Astrocyte of the spinal cord (primary cell): ENCODE results near the gene TBC1D22A.

Experiments used
- DNase-seq: peaks from one replicate; pipeline ENCODE4 v3.0.0; 2011; ENCODE audit warnings: low read depth, low spot score
- H3K4me3 ChIP-seq: 2 replicates; pipeline ENCODE4 v1.5.1; 2011; ENCODE audit warnings: low read depth, mild to moderate bottlenecking, low read length, moderate library complexity
- in situ Hi-C: cut with HindIII; loops from 2 replicates; pipeline ENCODE4 v1.10.0; 2017; ENCODE audit warnings: low sequenced_read_pairs
- TF ChIP-seq, protein P1 (sequence below): IDR thresholded peaks from 2 replicates; pipeline ENCODE4 v1.5.1; 2012; ENCODE audit warnings: low read depth, mild to moderate bottlenecking, low read length, inconsistent platforms

TBC1D22A gene

DNA sequence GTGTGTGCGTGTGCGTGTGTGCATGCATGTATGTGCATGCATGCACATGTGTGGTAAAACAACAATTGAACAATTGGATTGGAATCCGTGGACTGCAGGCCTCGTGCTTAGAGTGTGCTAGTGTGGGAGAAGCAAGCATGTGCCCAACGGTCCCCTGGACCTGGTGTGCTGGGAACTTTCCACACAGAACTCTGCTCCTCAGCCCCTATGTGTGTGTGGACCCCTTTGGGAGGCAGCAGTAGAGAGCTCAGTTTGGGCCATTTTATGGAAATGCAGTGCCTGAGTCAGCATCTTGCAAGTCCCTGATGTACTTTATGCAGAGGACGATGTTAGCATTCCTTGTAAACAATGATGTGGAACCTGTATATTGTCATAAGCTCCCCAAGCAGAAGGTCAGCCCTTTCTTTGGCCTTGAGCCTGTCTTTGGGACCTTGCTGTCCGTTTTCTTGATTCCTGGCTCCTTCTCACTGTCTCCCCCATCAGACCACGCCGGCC lies 167.3 kb downstream of the TBC1D22A start:
- TF ChIP-seq, protein P1, sequence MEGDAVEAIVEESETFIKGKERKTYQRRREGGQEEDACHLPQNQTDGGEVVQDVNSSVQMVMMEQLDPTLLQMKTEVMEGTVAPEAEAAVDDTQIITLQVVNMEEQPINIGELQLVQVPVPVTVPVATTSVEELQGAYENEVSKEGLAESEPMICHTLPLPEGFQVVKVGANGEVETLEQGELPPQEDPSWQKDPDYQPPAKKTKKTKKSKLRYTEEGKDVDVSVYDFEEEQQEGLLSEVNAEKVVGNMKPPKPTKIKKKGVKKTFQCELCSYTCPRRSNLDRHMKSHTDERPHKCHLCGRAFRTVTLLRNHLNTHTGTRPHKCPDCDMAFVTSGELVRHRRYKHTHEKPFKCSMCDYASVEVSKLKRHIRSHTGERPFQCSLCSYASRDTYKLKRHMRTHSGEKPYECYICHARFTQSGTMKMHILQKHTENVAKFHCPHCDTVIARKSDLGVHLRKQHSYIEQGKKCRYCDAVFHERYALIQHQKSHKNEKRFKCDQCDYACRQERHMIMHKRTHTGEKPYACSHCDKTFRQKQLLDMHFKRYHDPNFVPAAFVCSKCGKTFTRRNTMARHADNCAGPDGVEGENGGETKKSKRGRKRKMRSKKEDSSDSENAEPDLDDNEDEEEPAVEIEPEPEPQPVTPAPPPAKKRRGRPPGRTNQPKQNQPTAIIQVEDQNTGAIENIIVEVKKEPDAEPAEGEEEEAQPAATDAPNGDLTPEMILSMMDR = no peak
- no peak overlapping the region for H3K4me3 ChIP-seq
- DNase-seq = no peak
- in situ Hi-C loops = no loop called here

DNA sequence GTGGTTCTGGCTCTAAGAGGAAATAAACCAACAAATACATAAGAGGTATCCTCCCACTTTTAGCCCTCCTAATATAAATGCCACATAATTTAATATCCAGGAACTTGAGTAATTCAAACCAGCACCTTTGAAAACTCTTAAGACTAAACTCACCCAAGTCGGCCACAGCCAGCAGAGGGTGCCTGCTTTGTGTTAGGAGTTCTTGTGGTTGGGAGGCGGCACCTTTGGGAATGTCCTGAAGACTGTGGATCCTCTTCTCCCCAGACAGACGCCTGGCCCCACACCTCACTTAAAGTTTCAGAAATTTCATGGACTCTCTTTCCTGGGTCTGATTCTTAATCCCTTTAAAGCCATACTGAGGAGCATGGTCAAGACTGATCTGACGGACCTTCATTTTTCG lies 169.0 kb downstream of the TBC1D22A start:
- DNase-seq = peak; percentile 24
- no peak overlapping the region for H3K4me3 ChIP-seq
- TF ChIP-seq, protein P1 = peak; percentile 32
- in situ Hi-C loops = no loop called here

DNA sequence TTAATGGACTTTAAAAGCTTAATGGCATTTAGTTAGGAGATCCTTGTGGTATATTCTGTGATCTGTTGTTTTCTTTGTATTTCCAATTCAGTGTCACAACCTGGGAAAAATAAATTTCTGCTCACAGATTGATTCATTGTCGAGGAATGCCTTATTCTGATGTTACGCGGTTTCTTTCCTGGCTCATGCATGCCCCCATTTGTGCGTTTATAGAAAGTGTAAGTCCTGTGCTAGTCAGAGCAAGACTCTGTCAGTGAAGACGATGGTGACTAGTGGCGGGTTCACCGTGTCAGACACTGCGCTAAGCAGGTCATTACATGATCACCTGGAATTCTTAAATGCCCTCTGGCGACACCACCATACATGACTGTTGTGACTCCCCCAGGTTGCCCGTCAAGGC lies 169.4 kb downstream of the TBC1D22A start:
- H3K4me3 ChIP-seq = no peak overlapping the region
- DNase-seq = peak; percentile 50
- in situ Hi-C loops = no loop called here

DNA sequence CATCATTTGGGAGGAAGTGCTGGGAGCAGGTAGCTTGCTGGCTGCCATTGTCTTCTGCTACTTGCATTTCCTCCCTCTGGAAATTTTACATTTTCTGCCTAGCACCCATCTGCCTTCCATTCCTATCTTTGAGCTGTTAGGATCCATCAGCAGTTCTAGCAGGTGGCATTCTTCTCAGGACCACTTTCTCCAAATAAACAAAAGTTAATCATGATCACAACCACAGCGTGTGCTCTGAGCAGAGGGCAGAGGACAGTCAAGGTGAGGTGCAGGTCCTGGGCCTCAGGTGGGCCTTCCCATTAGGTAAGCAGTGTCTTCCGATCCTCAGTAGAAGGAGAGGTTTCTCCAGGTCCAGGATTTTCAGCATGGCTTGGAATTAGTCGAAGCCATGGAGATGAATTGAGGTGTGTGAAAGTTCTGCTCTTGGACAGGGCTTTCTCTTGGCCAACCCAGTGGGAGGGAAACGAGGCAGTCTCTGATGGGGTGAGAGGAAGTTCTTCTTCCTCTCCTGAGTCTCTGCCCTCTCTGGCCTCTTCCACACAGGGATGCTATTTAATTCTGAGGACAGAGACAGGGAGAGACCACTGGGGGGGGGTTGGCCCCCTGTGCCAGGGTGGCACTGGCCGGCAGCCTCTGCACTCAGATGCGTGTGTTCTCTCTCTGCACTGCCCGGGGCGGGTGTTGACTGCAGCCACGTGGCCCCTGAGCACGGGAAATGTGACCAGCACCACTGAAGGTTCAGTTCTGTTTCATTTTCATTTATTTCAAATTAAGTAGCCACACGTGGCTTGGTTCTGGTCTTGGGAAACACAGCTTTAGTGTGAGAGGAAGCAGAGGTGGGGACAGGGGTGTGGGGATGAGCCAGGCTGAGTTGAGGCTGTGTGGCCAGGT lies 170.8 kb downstream of the TBC1D22A start:
- in situ Hi-C loops = no loop called here
- TF ChIP-seq, protein P1 = no peak
- H3K4me3 ChIP-seq = no peak overlapping the region
- DNase-seq = no peak

More for the DNA sequence above, 169.4 kb downstream of the TBC1D22A start:
- TF ChIP-seq, protein P1 = no peak

DNA sequence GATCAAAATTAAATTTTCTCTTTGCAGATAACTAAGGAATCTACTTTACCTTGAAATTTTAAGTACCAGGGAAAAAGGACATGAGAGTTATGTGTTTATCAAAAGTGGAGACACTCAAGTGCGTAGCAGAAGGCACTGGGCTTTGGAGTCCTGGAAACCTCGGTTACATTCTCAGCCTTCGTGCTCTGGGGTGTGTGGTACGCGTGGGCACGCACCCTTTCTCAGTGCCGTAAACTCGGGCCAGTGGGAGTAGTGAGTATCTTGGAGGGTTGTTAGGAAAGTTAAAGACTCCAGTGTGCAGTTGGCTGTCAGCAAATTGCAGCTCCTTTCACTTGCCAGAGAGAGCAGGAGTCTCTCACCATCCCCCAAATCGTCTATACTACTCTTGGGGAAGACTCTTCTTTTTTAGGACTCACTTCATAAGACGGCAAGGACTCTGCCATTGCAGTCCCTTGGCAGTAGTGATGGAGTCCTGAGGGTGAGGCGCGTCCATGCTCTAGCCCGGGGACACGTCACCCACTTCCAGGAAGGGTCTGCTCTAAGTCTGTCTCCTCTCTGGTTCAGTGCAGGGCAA lies 171.8 kb downstream of the TBC1D22A start:
- in situ Hi-C loops = no loop called here
- no peak for DNase-seq
- TF ChIP-seq, protein P1 = no peak
- no peak overlapping the region for H3K4me3 ChIP-seq

DNA sequence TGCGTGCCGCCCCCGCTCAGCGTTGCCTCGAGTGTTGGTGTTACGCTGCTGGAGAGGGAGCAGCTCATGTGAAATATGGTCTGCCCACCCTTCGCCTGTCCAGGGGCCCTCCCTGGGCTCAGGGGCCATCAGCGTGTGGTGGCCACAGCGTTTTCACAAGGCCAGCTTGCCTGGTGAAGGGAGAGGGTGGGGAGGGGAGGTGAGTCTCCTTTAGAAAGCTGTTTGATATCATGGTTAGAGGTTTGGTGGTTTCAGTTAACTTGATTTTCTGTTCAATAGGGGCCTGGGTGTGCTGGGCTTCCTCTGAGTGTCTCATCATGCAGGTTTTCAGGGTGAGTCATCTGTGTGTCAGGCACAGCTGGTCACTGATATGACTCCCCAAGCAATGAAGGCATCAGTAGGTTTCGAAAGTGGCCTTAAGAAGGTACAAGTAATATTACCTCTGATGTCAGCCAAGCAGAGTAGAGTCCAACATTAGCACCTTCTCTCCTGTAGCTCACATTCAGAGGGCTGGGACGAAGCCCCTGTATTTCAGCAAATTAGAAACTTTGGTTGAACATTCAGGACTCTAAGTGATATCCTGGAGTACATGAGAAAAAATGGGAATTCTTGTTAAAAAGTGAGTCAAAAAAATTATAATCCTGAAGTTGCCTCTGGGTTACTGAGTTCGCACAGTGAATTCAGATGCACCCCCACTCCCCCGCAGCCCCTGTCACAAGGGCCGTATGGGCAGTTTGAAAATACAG lies 172.5 kb downstream of the TBC1D22A start:
- DNase-seq = peak; percentile 91
- in situ Hi-C loops = no loop called here
- TF ChIP-seq, protein P1 = no peak

More for the DNA sequence above, 172.5 kb downstream of the TBC1D22A start:
- no peak overlapping the region for H3K4me3 ChIP-seq
